GM23248 (cell line): ENCODE data around the gene CHST5. TPM values are rescaled to one million over a fixed set of nuclear protein-coding genes. Genes with fewer than 3 reads are reported as not detected.

Experiments used
- DNase-seq: peaks from one replicate; pipeline ENCODE4 v3.0.0-alpha.2; 2015
- H2AFZ ChIP-seq: fragments of 200-600 bp; sonication (generic); 2 replicates; pipeline ENCODE4 v1.6.1; 2016; ENCODE audit warnings: antibody characterized with exemption
- H3F3A ChIP-seq: fragments of 200-600 bp; sonication (generic); 2 replicates; pipeline ENCODE4 v1.6.1; 2016; ENCODE audit warnings: mild to moderate bottlenecking, antibody characterized with exemption, mixed run types; ENCODE audit not compliant: insufficient read depth
- H3K27ac ChIP-seq: fragments of 200-600 bp; sonication (generic); 2 replicates; pipeline ENCODE4 v1.5.1; 2016; ENCODE audit warnings: mild to moderate bottlenecking
- H3K27me3 ChIP-seq: fragments of 200-600 bp; sonication (generic); replicated peaks from 2 replicates; pipeline ENCODE4 v1.6.1; 2016; ENCODE audit warnings: mild to moderate bottlenecking; ENCODE audit not compliant: insufficient read depth
- H3K36me3 ChIP-seq: fragments of 200-600 bp; sonication (generic); 2 replicates; pipeline ENCODE4 v1.6.1; 2016; ENCODE audit warnings: low read depth, mild to moderate bottlenecking
- H3K4me1 ChIP-seq: fragments of 200-600 bp; sonication (generic); 2 replicates; pipeline ENCODE4 v1.6.1; 2016; ENCODE audit warnings: mild to moderate bottlenecking; ENCODE audit not compliant: insufficient read depth
- H3K4me2 ChIP-seq: fragments of 200-600 bp; sonication (generic); one replicate; pipeline ENCODE4 v1.6.1; 2016; ENCODE audit warnings: mild to moderate bottlenecking; ENCODE audit not compliant: unreplicated experiment
- H3K4me3 ChIP-seq: fragments of 200-600 bp; sonication (generic); 2 replicates; pipeline ENCODE4 v1.5.1; 2016; ENCODE audit warnings: mild to moderate bottlenecking
- H3K79me2 ChIP-seq: fragments of 200-600 bp; sonication (generic); 2 replicates; pipeline ENCODE4 v1.6.1; 2016; ENCODE audit warnings: mild to moderate bottlenecking; ENCODE audit not compliant: insufficient read depth
- H3K9ac ChIP-seq: fragments of 200-600 bp; sonication (generic); 2 replicates; pipeline ENCODE4 v1.6.1; 2016; ENCODE audit warnings: mild to moderate bottlenecking
- H3K9me2 ChIP-seq: fragments of 200-600 bp; sonication (generic); 2 replicates; pipeline ENCODE4 v1.6.1; 2016; ENCODE audit warnings: mixed run types, mild to moderate bottlenecking, moderate library complexity; ENCODE audit not compliant: insufficient read depth
- H3K9me3 ChIP-seq: fragments of 200-600 bp; sonication (generic); one replicate; pipeline ENCODE4 v1.6.1; 2017; ENCODE audit warnings: low read depth
- H4K20me1 ChIP-seq: fragments of 200-600 bp; sonication (generic); 2 replicates; pipeline ENCODE4 v1.6.0; 2016; ENCODE audit not compliant: insufficient read depth
- EZH2 ChIP-seq: fragments of 200-600 bp; sonication (generic); IDR thresholded peaks from 2 replicates; pipeline ENCODE4 v1.6.1; 2018; ENCODE audit warnings: antibody characterized with exemption, mild to moderate bottlenecking; ENCODE audit not compliant: insufficient read depth, poor library complexity, severe bottlenecking
- EZH2phosphoT487 ChIP-seq: fragments of 200-600 bp; sonication (generic); IDR thresholded peaks from 2 replicates; pipeline ENCODE4 v1.6.1; 2018; ENCODE audit warnings: antibody characterized with exemption, moderate library complexity, mild to moderate bottlenecking, low read depth; ENCODE audit not compliant: insufficient read depth
- WGBS, 2 experiments: methylation state at CpG; one replicate each; pipeline ENCODE4 v1.1.6; 2015 to 2017; ENCODE audit warnings: low lambda C conversion rate in 2 of 2, low coverage in 1 of 2; ENCODE audit errors: missing lambda C conversion rate in 2 of 2; 5-methylcytosine and 5-hydroxymethylcytosine counted together
- in situ Hi-C: fragments of 300-500 bp; cut with MboI; formaldehyde crosslinking; loops from 2 replicates; pipeline ENCODE4 v1.15.0; 2020
- polyA plus RNA-seq: library from polyadenylated mRNA; unstranded; fragments of >200 nt; fragmentation: Nextera tagmentation; extraction: Ambion mirVana; gene quantifications from 2 replicates; pipeline ENCODE4 v1.2.1, GENCODE V29; 2016
- total RNA-seq: library from RNA; depleted of rRNA; stranded (reverse); fragments of >200 nt; shearing (Covaris generic); gene quantifications from 2 replicates; pipeline ENCODE4 v1.2.3, GENCODE V29; 2014

The CHST5 gene
- total and polyA plus RNA-seq, 2 experiments from 2014 or later = not detected

- no peaks in the 10 kb centered on the region for H3F3A ChIP-seq
- 83 to 92% methylated on average over 4 of the region's 4 CpGs for WGBS, 2 experiments
- no peak overlapping the region for H2AFZ ChIP-seq
- H3K9me3 ChIP-seq = no peaks in the 10 kb centered on the region
- H3K9ac ChIP-seq = no peak overlapping the region
- H3K27me3 ChIP-seq = no peaks in the 10 kb centered on the region
- H3K4me2 ChIP-seq = no peak overlapping the region
- in situ Hi-C loops = no loop called here
- H3K4me3 ChIP-seq = no peak overlapping the region
- H3K36me3 ChIP-seq = no peaks in the 10 kb centered on the region; the same call in 1 of the 2 replicates
- TF ChIP-seq EZH2phosphoT487 = no peak
- TF ChIP-seq EZH2 = no peak
- no peaks in the 10 kb centered on the region for H3K79me2 ChIP-seq
- H4K20me1 ChIP-seq = no peaks in the 10 kb centered on the region
- H3K9me2 ChIP-seq = no peaks in the 10 kb centered on the region
- DNase-seq = no peak
- no peaks in the 10 kb centered on the region for H3K4me1 ChIP-seq
- no peak overlapping the region for H3K27ac ChIP-seq
These were observed 1.9 kb upstream of the CHST5 start for GRCh38 chr16:75537776-75538175.

DNA sequence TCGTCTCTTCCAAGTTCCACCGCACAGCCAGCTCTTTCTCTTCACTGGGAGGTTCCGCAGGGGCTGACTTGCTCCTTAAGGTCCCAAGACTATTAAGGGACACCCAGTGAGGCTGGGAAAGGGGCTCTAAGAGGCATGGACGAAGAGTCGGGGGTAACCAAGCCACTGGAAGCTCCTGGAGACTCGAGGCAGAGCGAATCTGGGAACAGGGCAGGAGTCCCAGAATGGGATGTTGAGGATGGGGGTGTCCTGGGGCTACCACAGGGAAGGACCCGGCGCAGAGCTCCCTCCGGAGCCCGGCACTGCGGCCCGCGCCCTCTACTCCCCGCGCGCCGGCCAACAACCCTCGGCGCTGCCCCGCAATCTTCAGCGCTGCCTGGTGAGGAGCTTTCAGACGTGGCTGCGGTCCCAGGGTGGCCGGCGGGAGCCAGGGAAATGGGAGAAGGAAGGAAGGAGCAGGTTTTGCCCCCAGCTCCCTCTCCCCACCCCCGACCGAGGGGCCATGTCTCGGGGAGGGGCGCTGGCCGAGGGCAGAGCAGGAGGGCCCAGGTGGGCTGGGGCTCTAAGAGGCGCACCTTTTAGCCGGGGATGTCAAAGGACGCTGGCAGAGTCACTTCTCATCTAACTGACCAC, 581 bp downstream of the CHST5 start:
- H3K9me2 ChIP-seq = no peaks in the 10 kb centered on the region
- no peak overlapping the region for H2AFZ ChIP-seq
- no peak overlapping the region for H3K27ac ChIP-seq
- 48 to 57% methylated on average over 14 to 32 of the region's 34 CpGs for WGBS, 2 experiments
- no peaks in the 10 kb centered on the region for H3K9me3 ChIP-seq
- H3K4me1 ChIP-seq = no peaks in the 10 kb centered on the region
- in situ Hi-C loops = no loop called here
- H3F3A ChIP-seq = no peaks in the 10 kb centered on the region
- H3K79me2 ChIP-seq = no peaks in the 10 kb centered on the region
- no peak for DNase-seq
- H3K4me3 ChIP-seq = no peak overlapping the region
- H3K9ac ChIP-seq = no peak overlapping the region
- H3K27me3 ChIP-seq = no peaks in the 10 kb centered on the region
- no peaks in the 10 kb centered on the region for H4K20me1 ChIP-seq
- H3K4me2 ChIP-seq = no peak overlapping the region
- no peak for TF ChIP-seq EZH2phosphoT487
- no peak for TF ChIP-seq EZH2
- H3K36me3 ChIP-seq = no peaks in the 10 kb centered on the region

GRCh38 chr16:75534560-75535205, 1.2 kb downstream of the CHST5 start:
- no peak overlapping the region for H3K27ac ChIP-seq
- no peaks in the 10 kb centered on the region for H4K20me1 ChIP-seq
- H3K9ac ChIP-seq = no peak overlapping the region
- no peaks in the 10 kb centered on the region for H3K4me1 ChIP-seq
- no peaks in the 10 kb centered on the region for H3K9me2 ChIP-seq
- H3K27me3 ChIP-seq = no peaks in the 10 kb centered on the region
- no peaks in the 10 kb centered on the region for H3K36me3 ChIP-seq
- TF ChIP-seq EZH2 (no peak), EZH2phosphoT487 (no peak)
- no peak overlapping the region for H3K4me2 ChIP-seq
- H3K4me3 ChIP-seq = no peak overlapping the region
- no peak overlapping the region for H2AFZ ChIP-seq
- H3F3A ChIP-seq = no peaks in the 10 kb centered on the region
- no peaks in the 10 kb centered on the region for H3K79me2 ChIP-seq
- in situ Hi-C loops = no loop called here
- no peaks in the 10 kb centered on the region for H3K9me3 ChIP-seq
- 63 to 69% methylated on average over 19 of the region's 19 CpGs for WGBS, 2 experiments
- DNase-seq = no peak

DNA sequence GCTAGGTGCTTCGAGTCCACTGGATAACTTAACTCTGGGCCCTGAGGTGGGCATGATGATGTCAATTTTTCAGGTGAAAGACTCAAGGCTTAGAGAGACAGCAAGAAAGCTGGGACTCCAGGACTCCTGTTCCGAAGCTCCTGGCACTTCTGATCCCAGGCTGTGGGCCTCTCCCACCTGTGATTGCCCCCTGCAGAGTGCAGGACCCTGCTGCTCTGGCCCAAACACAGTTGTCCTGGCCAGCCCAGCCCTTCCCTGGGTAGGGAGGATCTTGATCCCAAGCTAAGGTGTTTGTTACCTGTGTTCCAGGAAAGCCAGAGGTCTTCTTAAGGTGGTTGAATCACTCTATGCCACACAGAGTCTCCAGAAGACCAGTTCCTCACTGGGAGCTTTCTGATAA, 3.1 kb downstream of the CHST5 start:
- H4K20me1 ChIP-seq = no peaks in the 10 kb centered on the region
- no peak overlapping the region for H3K9ac ChIP-seq
- no peaks in the 10 kb centered on the region for H3K4me1 ChIP-seq
- in situ Hi-C loops = no loop called here
- H3K4me3 ChIP-seq = no peak overlapping the region
- WGBS, 2 experiments = 50 to 51% methylated on average over 2 of the region's 2 CpGs
- H3K9me2 ChIP-seq = no peaks in the 10 kb centered on the region
- no peak overlapping the region for H3K27ac ChIP-seq
- TF ChIP-seq EZH2phosphoT487 = no peak
- H3K27me3 ChIP-seq = no peaks in the 10 kb centered on the region
- no peak for DNase-seq
- H3K9me3 ChIP-seq = no peaks in the 10 kb centered on the region
- no peaks in the 10 kb centered on the region for H3K36me3 ChIP-seq
- no peaks in the 10 kb centered on the region for H3K79me2 ChIP-seq
- H2AFZ ChIP-seq = no peak overlapping the region
- no peaks in the 10 kb centered on the region for H3F3A ChIP-seq
- no peak overlapping the region for H3K4me2 ChIP-seq
